Measurements from ENCODE around the gene MYH2.

- TF ChIP-seq POLR2A (IDR thresholded peaks at IDR 0.05): no peak
- TF ChIP-seq CTCF (IDR thresholded peaks at IDR 0.05): no peak
- no peak for TF ChIP-seq POLR2AphosphoS5 (IDR thresholded peaks at IDR 0.05; ENCODE audit: insufficient read depth in 1 of 2, low read depth in 1 of 2)
Measured at GRCh38 chr17:10521949-10522348, 27.5 kb downstream of the MYH2 start.

Data from vagina (tissue), 2 donors.